Measurements from ENCODE around the gene SATB2.

Gene SATB2

DNA sequence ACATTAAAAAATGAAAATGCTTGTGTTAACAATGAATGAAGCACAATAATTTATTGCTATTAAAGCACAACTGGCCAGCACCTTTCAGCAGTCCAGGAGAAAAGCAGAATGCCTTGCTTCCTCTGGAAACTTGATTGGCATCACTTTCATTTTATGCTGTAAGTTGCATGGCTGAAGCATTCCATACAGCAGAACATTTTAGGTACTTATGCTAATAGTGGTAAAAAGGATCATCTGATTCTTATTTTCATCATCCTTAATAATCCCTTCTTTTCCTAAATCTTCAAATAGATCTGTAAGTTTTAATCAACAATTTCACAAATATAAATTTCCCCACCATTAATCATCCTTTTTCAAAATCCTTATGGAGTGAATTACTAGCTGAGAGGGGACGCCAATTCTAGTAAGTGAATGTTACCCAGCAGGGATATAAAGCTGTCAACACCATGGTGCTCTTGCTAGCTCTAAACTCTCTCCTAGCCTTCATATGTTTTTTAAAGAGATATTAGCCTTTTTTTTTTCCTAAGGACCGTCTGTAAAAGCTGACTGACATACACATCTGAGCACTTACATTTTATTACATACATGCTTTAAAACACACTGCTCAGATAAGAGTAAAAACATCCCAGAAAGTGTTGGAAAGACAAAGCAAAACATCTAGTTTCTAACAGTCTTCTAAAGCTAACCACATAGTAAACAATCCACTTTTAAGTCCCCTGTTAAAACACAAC is 5.3 kb downstream of the SATB2 start:
- peak; percentile 36 for DNase-seq (ENCODE audit: low read depth)

GRCh38 chr2:199449956-199450355 is 7.8 kb downstream of the SATB2 start:
- DNase-seq (ENCODE audit: low read depth), result no peak

- peak; percentile 41 for DNase-seq (ENCODE audit: low read depth)
Measured at GRCh38 chr2:199449455-199449854, 8.3 kb downstream of the SATB2 start.

- DNase-seq (ENCODE audit: low read depth), result no peak
Measured at GRCh38 chr2:199446996-199447576, 10.7 kb downstream of the SATB2 start.

- no peak for DNase-seq (ENCODE audit: low read depth)
Measured at GRCh38 chr2:199444749-199445148, 13.0 kb downstream of the SATB2 start.

- peak; percentile 73 for DNase-seq (ENCODE audit: low read depth)
Measured at GRCh38 chr2:199443589-199444130, 14.1 kb downstream of the SATB2 start.

DNA sequence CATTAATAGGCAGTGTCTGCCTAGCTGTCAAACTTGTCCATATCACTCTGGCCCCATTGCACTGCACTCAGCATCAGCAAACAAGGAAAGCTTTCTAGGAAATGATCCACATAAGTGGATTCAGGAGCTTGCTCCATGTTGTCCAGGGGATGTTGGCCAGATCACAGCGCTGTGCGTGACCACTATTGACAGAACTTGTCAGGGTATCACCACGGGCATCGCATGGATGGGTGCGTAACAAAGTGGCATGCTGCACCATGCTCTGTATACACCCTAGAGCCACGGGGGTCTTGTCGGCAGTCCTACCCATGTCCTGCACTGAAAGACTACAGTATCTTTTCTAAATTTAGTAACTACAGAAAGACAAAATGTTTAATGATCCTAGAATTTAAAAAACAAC is 15.6 kb downstream of the SATB2 start:
- DNase-seq (ENCODE audit: low read depth), result no peak

DNA sequence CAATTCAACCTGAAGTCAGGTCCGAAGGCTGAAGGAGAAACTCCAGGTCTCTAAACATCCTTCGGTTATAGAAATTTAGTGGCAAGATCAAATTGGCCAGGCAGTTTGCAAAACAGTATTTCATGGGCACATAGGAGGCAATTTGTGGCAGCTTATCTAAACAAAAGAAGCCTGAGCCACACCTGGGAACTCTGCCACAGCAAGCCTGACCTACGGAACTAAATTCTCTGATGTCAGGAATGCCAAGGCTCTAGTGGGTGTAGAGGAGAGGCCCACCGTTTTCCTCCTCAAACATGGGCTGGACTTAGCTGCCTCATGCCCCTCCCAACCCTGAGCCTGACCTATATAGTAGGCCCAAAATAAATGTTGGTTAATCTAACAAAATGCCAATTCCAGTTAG is 16.0 kb downstream of the SATB2 start:
- no peak for DNase-seq (ENCODE audit: low read depth)

DNA sequence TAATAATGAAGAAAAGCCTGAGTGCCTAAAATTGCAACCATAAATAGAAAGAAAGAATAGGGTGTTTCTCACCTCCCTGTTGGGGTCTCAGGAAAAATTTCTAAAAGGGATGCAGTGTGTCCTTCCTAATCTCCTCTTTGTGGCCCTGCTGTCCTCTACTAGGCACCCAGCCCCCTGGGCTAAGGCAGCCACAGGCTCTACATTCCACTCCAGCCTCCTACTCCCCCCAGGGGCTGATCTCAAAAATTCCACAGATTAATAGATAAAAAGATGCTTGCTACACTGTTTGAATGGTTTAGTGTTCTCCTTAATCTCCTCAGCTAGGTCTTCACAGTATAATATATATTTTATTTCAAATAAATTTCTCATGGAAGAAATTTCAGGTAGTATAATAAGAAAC is 17.6 kb downstream of the SATB2 start:
- DNase-seq (ENCODE audit: low read depth), result peak; percentile 55

- no peak for DNase-seq (ENCODE audit: low read depth)
Measured at GRCh38 chr2:199439542-199439941, 18.2 kb downstream of the SATB2 start.

DNA sequence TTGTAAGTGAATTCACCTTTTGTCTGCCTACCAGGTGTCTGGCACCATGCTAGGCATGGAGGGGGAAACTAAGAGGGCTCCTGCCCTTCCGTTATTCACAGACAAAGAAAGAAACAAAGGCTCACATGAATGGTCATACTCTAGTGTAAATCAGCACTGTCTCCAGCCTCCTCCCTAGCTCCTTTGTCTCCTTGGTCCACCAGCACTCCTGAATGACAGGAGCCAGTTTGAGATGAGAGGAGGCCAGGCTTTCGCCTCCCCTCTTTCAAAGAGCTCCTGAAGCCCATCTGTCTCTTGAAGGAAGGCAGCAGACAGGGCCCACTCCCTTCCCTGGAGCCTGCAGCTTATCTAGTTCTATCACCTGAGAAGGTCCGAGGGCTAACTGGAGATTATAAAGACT is 18.7 kb downstream of the SATB2 start:
- DNase-seq (ENCODE audit: low read depth), result no peak

GRCh38 chr2:199434555-199434954 is 23.2 kb downstream of the SATB2 start:
- no peak for DNase-seq (ENCODE audit: low read depth)

DNA sequence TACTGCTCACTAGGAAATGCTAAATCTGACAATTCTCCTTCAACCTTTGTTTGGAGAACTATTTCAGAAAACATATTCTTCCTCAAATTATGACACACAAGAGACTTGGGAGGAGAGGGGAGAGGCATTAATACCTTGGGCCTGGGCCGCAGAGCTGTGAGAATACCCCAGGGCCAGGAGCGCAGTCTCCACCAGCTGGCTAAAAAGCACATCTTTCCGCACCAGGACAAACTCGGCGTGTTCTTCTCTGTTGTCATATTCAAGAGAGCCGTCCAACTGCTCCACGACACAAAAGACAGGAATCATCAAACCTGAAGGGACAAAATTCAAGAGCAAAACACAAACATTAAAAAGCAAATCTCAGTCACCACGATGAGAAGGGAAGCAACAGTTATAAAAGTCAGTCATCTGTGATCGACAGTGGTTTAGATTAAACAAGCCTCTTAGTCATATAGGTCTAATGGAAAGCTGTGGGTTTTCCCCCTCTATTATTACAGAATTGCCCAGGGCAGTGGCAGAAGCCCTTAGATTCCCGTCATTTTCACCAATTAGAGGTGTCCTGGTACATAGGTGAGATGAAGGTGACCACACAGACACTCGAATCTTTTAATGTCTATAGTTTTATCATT is 24.4 kb downstream of the SATB2 start:
- DNase-seq (ENCODE audit: low read depth), result no peak

GRCh38 chr2:199431746-199432213 is 26.0 kb downstream of the SATB2 start:
- DNase-seq (ENCODE audit: low read depth), result peak; percentile 41

GRCh38 chr2:199430214-199430613 is 27.5 kb downstream of the SATB2 start:
- DNase-seq (ENCODE audit: low read depth), result no peak

DNA sequence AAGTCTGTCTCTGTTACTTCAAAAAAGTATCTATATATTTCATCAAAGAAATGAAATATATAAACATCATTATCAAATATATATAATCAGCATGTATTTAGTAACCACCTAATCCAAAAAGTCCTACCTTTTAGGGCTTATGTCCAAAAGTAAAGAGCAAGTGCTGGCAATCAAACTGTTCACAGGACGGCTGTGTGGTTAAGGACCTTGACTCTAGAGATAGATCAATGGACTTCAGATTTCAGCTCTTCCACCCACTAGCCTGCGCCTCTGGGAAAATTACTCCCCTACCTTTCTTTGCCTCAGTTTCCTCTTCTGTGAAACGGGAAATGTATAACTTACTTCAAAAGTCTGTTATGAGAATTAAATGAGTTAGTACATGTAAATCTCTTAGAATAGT is 29.4 kb downstream of the SATB2 start:
- DNase-seq (ENCODE audit: low read depth), result no peak

- no peak for DNase-seq (ENCODE audit: low read depth)
Measured at GRCh38 chr2:199424160-199424559, 33.6 kb downstream of the SATB2 start.

GRCh38 chr2:199419428-199419827 is 38.3 kb downstream of the SATB2 start:
- DNase-seq (ENCODE audit: low read depth), result no peak

DNA sequence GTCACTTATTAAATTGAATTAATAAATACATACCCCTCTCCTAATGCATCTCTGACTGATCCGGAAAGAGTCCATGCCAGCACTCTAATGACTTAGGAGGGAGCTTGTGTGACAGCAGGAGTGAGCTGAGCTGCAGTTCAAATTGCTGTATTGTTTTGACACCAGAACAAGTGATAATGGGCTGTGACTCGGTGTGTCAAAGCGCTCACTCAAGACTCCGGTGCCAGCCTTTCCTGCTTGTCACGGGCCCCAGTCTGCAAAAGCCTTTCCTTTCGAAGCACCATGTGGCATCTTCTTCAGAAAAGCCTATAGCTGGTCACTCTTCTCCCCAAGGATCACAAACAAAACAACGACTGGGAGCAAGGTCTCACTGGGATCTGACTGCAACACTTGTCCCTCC is 43.3 kb downstream of the SATB2 start:
- DNase-seq (ENCODE audit: low read depth), result no peak

DNA sequence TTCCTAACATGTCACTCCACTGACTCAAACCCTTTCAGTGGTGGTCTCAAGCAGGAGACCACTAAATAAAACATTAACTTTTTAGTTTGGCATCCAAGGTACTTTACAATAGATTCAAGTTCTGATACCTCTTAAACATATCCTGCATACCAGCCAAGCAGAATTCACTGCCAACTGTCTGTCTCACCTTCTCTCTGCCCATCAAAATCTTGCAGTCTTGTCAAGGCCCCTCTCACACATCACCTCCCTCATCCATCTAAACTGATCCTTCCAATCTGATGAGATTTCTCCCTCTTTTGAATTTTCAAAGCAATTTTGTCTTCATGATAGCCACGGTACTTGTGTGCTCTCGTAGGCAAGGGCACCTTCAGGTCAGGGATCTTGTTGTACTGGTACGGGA is 43.7 kb downstream of the SATB2 start:
- no peak for DNase-seq (ENCODE audit: low read depth)

DNA sequence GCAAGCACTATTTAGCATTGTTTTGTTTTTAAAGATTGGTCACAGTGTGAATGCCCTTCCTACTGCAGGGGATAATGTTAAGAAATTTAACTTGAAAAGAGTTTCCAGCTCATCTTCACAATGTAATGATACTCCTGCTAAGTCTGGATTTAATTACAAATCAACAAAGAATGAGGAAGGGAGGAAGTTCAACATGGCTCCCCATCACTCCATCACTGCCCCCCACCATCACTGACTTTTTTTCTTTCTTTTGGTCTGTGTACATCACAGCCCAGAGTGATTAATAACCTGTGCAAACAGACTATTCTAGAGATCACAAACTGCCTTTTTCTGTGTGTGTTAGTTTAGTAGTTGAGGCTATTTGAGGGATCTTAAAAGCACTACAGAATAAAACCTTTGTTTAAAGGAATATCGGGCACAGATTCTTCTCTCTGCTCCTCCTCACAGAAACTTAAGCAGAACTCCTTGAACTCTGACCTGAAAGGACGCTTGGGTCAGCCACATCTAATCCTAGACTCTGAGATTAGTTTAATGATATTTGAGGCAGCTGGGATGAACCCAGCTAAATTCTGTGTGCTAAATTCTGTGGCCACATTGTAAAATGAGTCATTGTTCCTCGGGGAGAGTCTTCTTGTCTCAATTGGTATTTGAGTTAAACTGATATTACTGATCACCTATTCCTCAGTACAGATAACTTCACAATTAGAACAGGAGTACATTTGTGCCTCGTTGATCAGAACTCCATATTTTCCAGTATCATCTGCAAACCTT is 47.8 kb downstream of the SATB2 start:
- peak; percentile 66 for DNase-seq (ENCODE audit: low read depth)

DNA sequence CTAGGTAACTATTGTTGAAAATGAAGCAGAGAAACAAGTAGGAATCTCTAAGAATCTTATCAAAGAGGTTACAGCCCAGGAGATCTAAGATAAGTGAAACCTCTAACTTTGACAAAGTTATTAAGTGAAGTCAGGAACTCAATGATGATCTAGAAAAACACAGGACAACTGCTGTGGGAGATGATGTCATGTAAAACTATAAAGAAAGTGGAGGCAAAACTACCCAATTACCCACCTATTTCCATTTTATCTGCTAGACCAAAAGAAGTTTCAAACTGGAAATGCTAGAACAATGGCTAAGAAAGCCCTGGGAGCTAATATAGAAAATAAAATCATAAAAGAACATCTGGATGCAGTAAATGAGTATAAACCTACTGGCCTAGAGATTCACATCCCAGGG is 50.3 kb downstream of the SATB2 start:
- no peak for DNase-seq (ENCODE audit: low read depth)

Data from EH (cell line).